H1 (cell line): ENCODE data around the gene GON4L.

ENCODE experiments used
- CHD1 ChIP-seq: IDR thresholded peaks from 2 replicates; pipeline ENCODE4 v1.6.1; 2012; ENCODE audit warnings: low read depth, low read length, improper control_type of control experiment
- EZH2 ChIP-seq: fragments of 200-600 bp; sonication (generic); IDR thresholded peaks from 2 replicates; pipeline ENCODE4 v1.7.1; 2012; ENCODE audit warnings: low read depth, mild to moderate bottlenecking, moderate library complexity, low read length, inconsistent platforms; ENCODE audit not compliant: severe bottlenecking
- HDAC2 ChIP-seq, 2 experiments: fragments of 300-600 bp in 1 of 2; sonication (generic) in 1 of 2; IDR thresholded peaks; 2 replicates each; pipeline ENCODE4 v1.6.1; 2011 to 2012; ENCODE audit warnings: low read depth in 2 of 2, low read length in 2 of 2, mild to moderate bottlenecking in 2 of 2, moderate library complexity in 2 of 2, borderline replicate concordance in 1 of 2, inconsistent platforms in 1 of 2
- POLR2AphosphoS5 ChIP-seq: IDR thresholded peaks from 2 replicates; pipeline ENCODE4 v1.6.1; 2011; ENCODE audit warnings: low read depth, low read length
- RFX5 ChIP-seq: IDR thresholded peaks from 2 replicates; pipeline ENCODE4 v1.6.1; 2011; ENCODE audit warnings: low read depth, low read length, improper control_type of control experiment, borderline replicate concordance
- SIRT6 ChIP-seq: IDR thresholded peaks from one replicate; pipeline ENCODE4 v1.7.1; 2012; ENCODE audit warnings: low read length, inconsistent platforms
- SP2 ChIP-seq: IDR thresholded peaks from 2 replicates; pipeline ENCODE4 v1.6.1; 2012; ENCODE audit warnings: mild to moderate bottlenecking, low read length, inconsistent platforms
- TF ChIP-seq, protein P1 (sequence below), 3 experiments: IDR thresholded peaks; 1 replicate in 2 of 3; 2 replicates in 1 of 3; pipeline versions ENCODE4 v1.5.1 to v1.6.1; 2011; ENCODE audit warnings: low read length in 3 of 3, mild to moderate bottlenecking in 3 of 3, inconsistent platforms in 2 of 3, low read depth in 1 of 3, moderate library complexity in 1 of 3; ENCODE audit not compliant: insufficient read depth in 1 of 3; ENCODE audit errors: control extremely low read depth in 1 of 3
- TF ChIP-seq, protein P2 (sequence below): IDR thresholded peaks from 2 replicates; pipeline ENCODE4 v1.6.1; 2011; ENCODE audit warnings: low read length, improper control_type of control experiment

DNA sequence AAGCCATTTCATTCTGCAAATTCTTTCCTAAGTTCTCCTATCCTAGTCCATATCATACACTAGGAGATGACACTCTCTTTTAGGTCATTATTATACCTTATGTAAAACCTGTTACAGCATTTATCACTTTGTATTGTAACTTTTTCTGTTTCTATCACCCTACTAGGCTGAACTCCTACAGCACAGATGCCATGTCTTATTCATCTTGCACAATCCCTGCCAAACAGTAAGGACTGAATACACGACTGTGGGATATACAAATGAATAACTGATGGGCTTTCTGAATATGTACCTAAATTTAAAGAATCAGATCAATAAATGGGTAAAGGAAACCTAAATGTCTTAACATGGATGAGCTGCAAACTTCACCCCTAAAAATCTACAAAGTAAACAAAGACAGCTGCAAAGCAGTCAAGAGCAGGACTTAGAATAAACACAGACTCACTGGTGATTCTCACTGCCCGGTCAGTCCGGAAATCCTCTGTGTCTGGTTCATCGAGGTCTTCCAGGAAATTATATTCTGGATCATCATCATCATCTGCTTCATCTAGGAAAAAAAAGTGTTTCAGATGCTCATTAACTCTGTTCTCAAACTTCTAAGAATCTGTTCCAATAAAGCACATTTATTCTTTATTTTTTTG is 62.3 kb downstream of the GON4L start:
- no peak for TF ChIP-seq RFX5
- TF ChIP-seq, protein P1, sequence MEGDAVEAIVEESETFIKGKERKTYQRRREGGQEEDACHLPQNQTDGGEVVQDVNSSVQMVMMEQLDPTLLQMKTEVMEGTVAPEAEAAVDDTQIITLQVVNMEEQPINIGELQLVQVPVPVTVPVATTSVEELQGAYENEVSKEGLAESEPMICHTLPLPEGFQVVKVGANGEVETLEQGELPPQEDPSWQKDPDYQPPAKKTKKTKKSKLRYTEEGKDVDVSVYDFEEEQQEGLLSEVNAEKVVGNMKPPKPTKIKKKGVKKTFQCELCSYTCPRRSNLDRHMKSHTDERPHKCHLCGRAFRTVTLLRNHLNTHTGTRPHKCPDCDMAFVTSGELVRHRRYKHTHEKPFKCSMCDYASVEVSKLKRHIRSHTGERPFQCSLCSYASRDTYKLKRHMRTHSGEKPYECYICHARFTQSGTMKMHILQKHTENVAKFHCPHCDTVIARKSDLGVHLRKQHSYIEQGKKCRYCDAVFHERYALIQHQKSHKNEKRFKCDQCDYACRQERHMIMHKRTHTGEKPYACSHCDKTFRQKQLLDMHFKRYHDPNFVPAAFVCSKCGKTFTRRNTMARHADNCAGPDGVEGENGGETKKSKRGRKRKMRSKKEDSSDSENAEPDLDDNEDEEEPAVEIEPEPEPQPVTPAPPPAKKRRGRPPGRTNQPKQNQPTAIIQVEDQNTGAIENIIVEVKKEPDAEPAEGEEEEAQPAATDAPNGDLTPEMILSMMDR (IDR thresholded peaks at IDR 0.05; ENCODE audit: control extremely low read depth in 1 of 3, insufficient read depth in 1 of 3, low read depth in 1 of 3, low read length in 3 of 3) = no peak
- no peak for TF ChIP-seq SP2
- no peak for TF ChIP-seq SIRT6
- TF ChIP-seq HDAC2 (IDR thresholded peaks at IDR 0.05; ENCODE audit: borderline replicate concordance in 1 of 2, low read depth in 2 of 2, low read length in 2 of 2) = no peak
- TF ChIP-seq POLR2AphosphoS5 = no peak
- TF ChIP-seq, protein P2, sequence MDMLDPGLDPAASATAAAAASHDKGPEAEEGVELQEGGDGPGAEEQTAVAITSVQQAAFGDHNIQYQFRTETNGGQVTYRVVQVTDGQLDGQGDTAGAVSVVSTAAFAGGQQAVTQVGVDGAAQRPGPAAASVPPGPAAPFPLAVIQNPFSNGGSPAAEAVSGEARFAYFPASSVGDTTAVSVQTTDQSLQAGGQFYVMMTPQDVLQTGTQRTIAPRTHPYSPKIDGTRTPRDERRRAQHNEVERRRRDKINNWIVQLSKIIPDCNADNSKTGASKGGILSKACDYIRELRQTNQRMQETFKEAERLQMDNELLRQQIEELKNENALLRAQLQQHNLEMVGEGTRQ = no peak
- no peak for TF ChIP-seq EZH2
- no peak for TF ChIP-seq CHD1
